Subcutaneous abdominal adipose tissue (tissue), 5 donors: ENCODE measurements around the gene DIP2C.

Experiments
- H3K27ac ChIP-seq: one replicate; pipeline ENCODE4 v1.7.0; 2013; ENCODE audit warnings: low read depth, mild to moderate bottlenecking, inconsistent platforms, low read length, moderate library complexity
- H3K27me3 ChIP-seq, 5 donors: one replicate each; pipeline ENCODE4 v1.7.0; 2013; ENCODE audit warnings: low read length in 5 of 5, inconsistent platforms in 1 of 5; ENCODE audit not compliant: control insufficient read depth in 5 of 5, insufficient read depth in 4 of 5
- H3K36me3 ChIP-seq, 5 donors: one replicate each; pipeline ENCODE4 v1.7.0; 2013; ENCODE audit warnings: low read length in 5 of 5; ENCODE audit not compliant: control insufficient read depth in 5 of 5, insufficient read depth in 5 of 5
- H3K4me1 ChIP-seq, 5 donors: one replicate each; pipeline ENCODE4 v1.7.0; 2013; ENCODE audit warnings: low read length in 5 of 5, mild to moderate bottlenecking in 3 of 5, moderate library complexity in 1 of 5; ENCODE audit not compliant: control insufficient read depth in 5 of 5, insufficient read depth in 5 of 5
- H3K4me3 ChIP-seq, 5 donors: one replicate each; pipeline ENCODE4 v1.7.0; 2013; ENCODE audit warnings: low read length in 5 of 5, low read depth in 1 of 5
- H3K9ac ChIP-seq, 5 donors: one replicate each; pipeline ENCODE4 v1.7.0; 2013; ENCODE audit warnings: low read length in 5 of 5, mild to moderate bottlenecking in 4 of 5, moderate library complexity in 3 of 5
- H3K9me3 ChIP-seq, 5 donors: one replicate each; pipeline ENCODE4 v1.7.0; 2013; ENCODE audit warnings: low read length in 5 of 5; ENCODE audit not compliant: control insufficient read depth in 5 of 5
- donor health status: healthy.
- donor health status: healthy.
- donor health status: healthy.
- donor health status: healthy.
- donor health status: healthy.

Gene DIP2C

GRCh38 chr10:670038-670437 is 19.4 kb downstream of the DIP2C start:
- H3K9ac ChIP-seq: no peak overlapping the region
- no peaks in the 10 kb centered on the region for H3K27me3 ChIP-seq
- H3K36me3 ChIP-seq: no peaks in the 10 kb centered on the region
- no peak overlapping the region for H3K4me3 ChIP-seq
- no peak overlapping the region for H3K27ac ChIP-seq
- H3K4me1 ChIP-seq: peaks cover 0 to 3% (median 0%) of the 10 kb centered on the region in 5 donors
- no peaks in the 10 kb centered on the region for H3K9me3 ChIP-seq

GRCh38 chr10:668786-669485 is 20.5 kb downstream of the DIP2C start:
- H3K27ac ChIP-seq: no peak overlapping the region
- H3K36me3 ChIP-seq: no peaks in the 10 kb centered on the region
- H3K4me1 ChIP-seq: peaks cover 0 to 3% (median 0%) of the 10 kb centered on the region in 5 donors
- H3K9ac ChIP-seq: no peak overlapping the region
- no peaks in the 10 kb centered on the region for H3K27me3 ChIP-seq
- H3K4me3 ChIP-seq: no peak overlapping the region
- H3K9me3 ChIP-seq: no peaks in the 10 kb centered on the region

- Histone ChIP-seq H3K9ac (no peak overlapping the region), H3K36me3 (no peaks in the 10 kb centered on the region), H3K4me3 (no peak overlapping the region), H3K27ac (no peak overlapping the region), H3K4me1 (peaks cover 5 to 12% (median 7%) of the 10 kb centered on the region in 5 donors), H3K9me3 (no peaks in the 10 kb centered on the region), H3K27me3 (no peaks in the 10 kb centered on the region)
Observed at GRCh38 chr10:667602-668143, 21.8 kb downstream of the DIP2C start.

- H3K9me3 ChIP-seq: no peaks in the 10 kb centered on the region
- peaks cover 6 to 17% (median 8%) of the 10 kb centered on the region in 5 donors for H3K4me1 ChIP-seq
- no peaks in the 10 kb centered on the region for H3K27me3 ChIP-seq
- no peak overlapping the region for H3K27ac ChIP-seq
- H3K4me3 ChIP-seq: no peak overlapping the region
- H3K36me3 ChIP-seq: no peaks in the 10 kb centered on the region
- no peak overlapping the region for H3K9ac ChIP-seq
Observed at GRCh38 chr10:667096-667495, 22.4 kb downstream of the DIP2C start.

GRCh38 chr10:666237-667012 is 23.0 kb downstream of the DIP2C start:
- peak overlapping the region in 2 of 5 donors; percentile 27 to 53 for H3K9ac ChIP-seq
- no peaks in the 10 kb centered on the region for H3K9me3 ChIP-seq
- no peak overlapping the region for H3K4me3 ChIP-seq
- H3K4me1 ChIP-seq: peaks cover 6 to 24% (median 12%) of the 10 kb centered on the region in 5 donors
- H3K36me3 ChIP-seq: no peaks in the 10 kb centered on the region
- H3K27ac ChIP-seq: peak overlapping the region; percentile 61
- no peaks in the 10 kb centered on the region for H3K27me3 ChIP-seq

- Histone ChIP-seq H3K36me3 (no peaks in the 10 kb centered on the region), H3K4me1 (peaks cover 12 to 32% (median 20%) of the 10 kb centered on the region in 5 donors), H3K9ac (peak overlapping the region in 2 of 5 donors; percentile 27 to 53), H3K9me3 (no peaks in the 10 kb centered on the region), H3K27me3 (no peaks in the 10 kb centered on the region), H3K27ac (peak overlapping the region; percentile 61), H3K4me3 (peak overlapping the region in 4 of 5 donors; percentile 14 to 54 (median 44))
Observed at GRCh38 chr10:665579-666091, 23.8 kb downstream of the DIP2C start.

- Histone ChIP-seq H3K4me1 (peaks cover 15 to 39% (median 24%) of the 10 kb centered on the region in 5 donors), H3K27ac (no peak overlapping the region), H3K9me3 (no peaks in the 10 kb centered on the region), H3K36me3 (no peaks in the 10 kb centered on the region), H3K9ac (no peak overlapping the region), H3K27me3 (no peaks in the 10 kb centered on the region), H3K4me3 (no peak overlapping the region)
Observed at GRCh38 chr10:664893-665292, 24.6 kb downstream of the DIP2C start.

- no peaks in the 10 kb centered on the region for H3K27me3 ChIP-seq
- H3K27ac ChIP-seq: no peak overlapping the region
- no peaks in the 10 kb centered on the region for H3K9me3 ChIP-seq
- peaks cover 20 to 45% (median 30%) of the 10 kb centered on the region in 5 donors for H3K4me1 ChIP-seq
- H3K9ac ChIP-seq: no peak overlapping the region
- no peaks in the 10 kb centered on the region for H3K36me3 ChIP-seq
- no peak overlapping the region for H3K4me3 ChIP-seq
Observed at GRCh38 chr10:664301-664700, 25.2 kb downstream of the DIP2C start.

GRCh38 chr10:663831-664251 is 25.6 kb downstream of the DIP2C start:
- H3K9ac ChIP-seq: no peak overlapping the region
- H3K9me3 ChIP-seq: no peaks in the 10 kb centered on the region
- peaks cover 23 to 49% (median 35%) of the 10 kb centered on the region in 5 donors for H3K4me1 ChIP-seq
- no peaks in the 10 kb centered on the region for H3K27me3 ChIP-seq
- no peaks in the 10 kb centered on the region for H3K36me3 ChIP-seq
- no peak overlapping the region for H3K4me3 ChIP-seq
- no peak overlapping the region for H3K27ac ChIP-seq

- Histone ChIP-seq H3K36me3 (no peaks in the 10 kb centered on the region), H3K9me3 (no peaks in the 10 kb centered on the region), H3K4me3 (no peak overlapping the region), H3K9ac (no peak overlapping the region), H3K27me3 (no peaks in the 10 kb centered on the region), H3K27ac (no peak overlapping the region), H3K4me1 (peaks cover 24 to 54% (median 37%) of the 10 kb centered on the region in 5 donors)
Observed at GRCh38 chr10:663466-663751, 26.1 kb downstream of the DIP2C start.
